DND-41 (cell line): ENCODE measurements around the gene PTPRK.

Experiments
- ATAC-seq: fragments of 200-7000 bp; cut with Tn5 transposase; 3 replicates; pipeline ENCODE4 v1.9.1; 2021; ENCODE audit warnings: low read depth; ENCODE audit not compliant: insufficient read depth
- DNase-seq: peaks from one replicate; pipeline ENCODE4 v3.0.0-alpha.2; 2020
- H2AFZ ChIP-seq: 2 replicates; pipeline ENCODE4 v1.6.0; 2012; ENCODE audit warnings: low read depth, low read length
- H3K27ac ChIP-seq: 2 replicates; pipeline ENCODE4 v1.5.1; 2012; ENCODE audit warnings: low read length, inconsistent platforms
- H3K27me3 ChIP-seq: fragments of 200-600 bp; sonication (generic); 2 replicates; pipeline ENCODE4 v1.6.0; 2012; ENCODE audit warnings: low read length, mild to moderate bottlenecking, inconsistent platforms; ENCODE audit not compliant: insufficient read depth, poor library complexity
- H3K36me3 ChIP-seq: 2 replicates; pipeline ENCODE4 v1.5.1; 2012; ENCODE audit warnings: low read length, inconsistent platforms; ENCODE audit not compliant: insufficient read depth
- H3K4me1 ChIP-seq: 2 replicates; pipeline ENCODE4 v1.5.1; 2012; ENCODE audit warnings: mild to moderate bottlenecking, low read length; ENCODE audit not compliant: insufficient read depth
- H3K4me2 ChIP-seq: 2 replicates; pipeline ENCODE4 v1.6.0; 2012; ENCODE audit warnings: mild to moderate bottlenecking, moderate library complexity, low read length, inconsistent platforms; ENCODE audit not compliant: insufficient read depth
- H3K4me3 ChIP-seq, 2 experiments: fragments of 200-600 bp in 1 of 2; shearing (Covaris generic) in 1 of 2; 2 replicates each; pipeline ENCODE4 v1.5.1; 2012 to 2016; ENCODE audit warnings: inconsistent platforms in 2 of 2, low read length in 2 of 2, mild to moderate bottlenecking in 2 of 2, low read depth in 1 of 2, moderate library complexity in 1 of 2
- H3K79me2 ChIP-seq: 2 replicates; pipeline ENCODE4 v1.6.0; 2012; ENCODE audit warnings: low read length, inconsistent platforms; ENCODE audit not compliant: insufficient read depth
- H3K9ac ChIP-seq: 2 replicates; pipeline ENCODE4 v1.6.0; 2012; ENCODE audit warnings: low read depth, mild to moderate bottlenecking, inconsistent platforms, low read length, moderate library complexity
- H3K9me3 ChIP-seq: 2 replicates; pipeline ENCODE4 v1.5.1; 2012; ENCODE audit warnings: low read length, moderate library complexity, mild to moderate bottlenecking, inconsistent platforms; ENCODE audit not compliant: insufficient read depth, severe bottlenecking
- H4K20me1 ChIP-seq: 2 replicates; pipeline ENCODE4 v1.6.0; 2012; ENCODE audit warnings: low read length; ENCODE audit not compliant: insufficient read depth
- EZH2 ChIP-seq: IDR thresholded peaks from 3 replicates; pipeline ENCODE4 v1.6.1; 2012; ENCODE audit warnings: borderline replicate concordance, low read depth, mild to moderate bottlenecking, moderate library complexity, low read length, inconsistent platforms; ENCODE audit not compliant: severe bottlenecking
- TF ChIP-seq, protein P1 (sequence below): IDR thresholded peaks from 2 replicates; pipeline ENCODE4 v1.5.1; 2012; ENCODE audit warnings: borderline replicate concordance, low read length, moderate library complexity, mild to moderate bottlenecking; ENCODE audit not compliant: poor library complexity, severe bottlenecking; ENCODE audit errors: extremely low read depth

The PTPRK gene

DNA sequence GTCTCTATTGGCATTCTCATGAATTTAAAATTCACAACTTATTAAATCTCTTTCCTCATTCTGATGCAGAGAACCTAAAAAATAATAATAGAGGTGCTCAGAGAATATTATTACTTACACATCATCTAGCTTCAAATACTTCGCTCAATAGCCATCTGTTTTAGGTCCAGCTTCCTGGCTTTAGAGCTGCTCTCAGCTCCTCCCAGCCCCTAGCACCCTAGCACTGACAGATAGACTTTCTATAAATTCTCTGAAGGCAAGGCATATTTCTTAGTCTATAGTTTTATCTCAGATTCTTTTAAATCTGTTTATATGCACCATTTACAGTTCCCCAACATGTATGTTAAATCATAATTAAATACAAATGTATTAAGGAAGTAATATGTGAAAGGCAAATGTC, 281.3 kb downstream of the PTPRK start:
- no peak overlapping the region for H3K4me3 ChIP-seq
- no peak for ATAC-seq
- no peak overlapping the region for H3K27ac ChIP-seq
- no peaks in the 10 kb centered on the region for H3K79me2 ChIP-seq
- DNase-seq: no peak
- H3K27me3 ChIP-seq: no peaks in the 10 kb centered on the region
- H3K9me3 ChIP-seq: no peaks in the 10 kb centered on the region
- TF ChIP-seq, protein P1, sequence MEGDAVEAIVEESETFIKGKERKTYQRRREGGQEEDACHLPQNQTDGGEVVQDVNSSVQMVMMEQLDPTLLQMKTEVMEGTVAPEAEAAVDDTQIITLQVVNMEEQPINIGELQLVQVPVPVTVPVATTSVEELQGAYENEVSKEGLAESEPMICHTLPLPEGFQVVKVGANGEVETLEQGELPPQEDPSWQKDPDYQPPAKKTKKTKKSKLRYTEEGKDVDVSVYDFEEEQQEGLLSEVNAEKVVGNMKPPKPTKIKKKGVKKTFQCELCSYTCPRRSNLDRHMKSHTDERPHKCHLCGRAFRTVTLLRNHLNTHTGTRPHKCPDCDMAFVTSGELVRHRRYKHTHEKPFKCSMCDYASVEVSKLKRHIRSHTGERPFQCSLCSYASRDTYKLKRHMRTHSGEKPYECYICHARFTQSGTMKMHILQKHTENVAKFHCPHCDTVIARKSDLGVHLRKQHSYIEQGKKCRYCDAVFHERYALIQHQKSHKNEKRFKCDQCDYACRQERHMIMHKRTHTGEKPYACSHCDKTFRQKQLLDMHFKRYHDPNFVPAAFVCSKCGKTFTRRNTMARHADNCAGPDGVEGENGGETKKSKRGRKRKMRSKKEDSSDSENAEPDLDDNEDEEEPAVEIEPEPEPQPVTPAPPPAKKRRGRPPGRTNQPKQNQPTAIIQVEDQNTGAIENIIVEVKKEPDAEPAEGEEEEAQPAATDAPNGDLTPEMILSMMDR: no peak
- no peak for TF ChIP-seq EZH2
- H3K4me1 ChIP-seq: 0 out of 2 replicates have a peak, but pooled peaks cover 3% of the 10 kb centered on the region
- H3K9ac ChIP-seq: no peak overlapping the region
- no peak overlapping the region for H2AFZ ChIP-seq
- H3K4me2 ChIP-seq: no peak overlapping the region
- no peaks in the 10 kb centered on the region for H3K36me3 ChIP-seq
- H4K20me1 ChIP-seq: no peaks in the 10 kb centered on the region

GRCh38 chr6:128238225-128238624, 282.2 kb downstream of the PTPRK start:
- TF ChIP-seq EZH2: no peak
- TF ChIP-seq, protein P1: no peak
- ATAC-seq: no peak
- no peak overlapping the region for H3K27ac ChIP-seq
- no peaks in the 10 kb centered on the region for H3K9me3 ChIP-seq
- no peaks in the 10 kb centered on the region for H3K79me2 ChIP-seq
- no peak overlapping the region for H3K9ac ChIP-seq
- H3K4me2 ChIP-seq: no peak overlapping the region
- no peak overlapping the region for H3K4me3 ChIP-seq
- 0 out of 2 replicates have a peak, but pooled peaks cover 3% of the 10 kb centered on the region for H3K4me1 ChIP-seq
- H3K36me3 ChIP-seq: no peaks in the 10 kb centered on the region
- no peaks in the 10 kb centered on the region for H3K27me3 ChIP-seq
- H4K20me1 ChIP-seq: no peaks in the 10 kb centered on the region
- H2AFZ ChIP-seq: no peak overlapping the region
- no peak for DNase-seq

- Histone ChIP-seq H3K36me3 (no peaks in the 10 kb centered on the region), H3K4me3 (no peak overlapping the region), H3K4me1 (0 out of 2 replicates have a peak, but pooled peaks cover 3% of the 10 kb centered on the region), H3K9me3 (no peaks in the 10 kb centered on the region), H3K27me3 (no peaks in the 10 kb centered on the region), H3K9ac (no peak overlapping the region), H3K4me2 (no peak overlapping the region), H2AFZ (no peak overlapping the region), H3K27ac (no peak overlapping the region), H4K20me1 (no peaks in the 10 kb centered on the region), H3K79me2 (no peaks in the 10 kb centered on the region)
- TF ChIP-seq EZH2: no peak
- TF ChIP-seq, protein P1: no peak
- no peak for DNase-seq
- no peak for ATAC-seq
Observed at GRCh38 chr6:128235556-128235955, 284.8 kb downstream of the PTPRK start.

GRCh38 chr6:128233531-128233930, 286.9 kb downstream of the PTPRK start:
- no peaks in the 10 kb centered on the region for H3K79me2 ChIP-seq
- no peaks in the 10 kb centered on the region for H3K9me3 ChIP-seq
- DNase-seq: no peak

More at GRCh38 chr6:128233531-128233930, 286.9 kb downstream of the PTPRK start:
- TF ChIP-seq EZH2: no peak
- TF ChIP-seq, protein P1: no peak
- no peak overlapping the region for H2AFZ ChIP-seq
- no peak for ATAC-seq
- no peaks in the 10 kb centered on the region for H4K20me1 ChIP-seq
- no peaks in the 10 kb centered on the region for H3K4me1 ChIP-seq
- H3K27ac ChIP-seq: no peak overlapping the region
- no peak overlapping the region for H3K4me2 ChIP-seq
- H3K9ac ChIP-seq: no peak overlapping the region
- H3K4me3 ChIP-seq: no peak overlapping the region
- H3K27me3 ChIP-seq: no peaks in the 10 kb centered on the region
- no peaks in the 10 kb centered on the region for H3K36me3 ChIP-seq
